Psoas muscle (tissue), 8 donors: ENCODE data around the gene EYS. TPM values are rescaled to one million over a fixed set of nuclear protein-coding genes. Genes with fewer than 3 reads are reported as not detected.

Experiments
- ATAC-seq, 4 donors: fragments of 200-7000 bp; cut with Tn5 transposase; one replicate each; pipeline ENCODE4 v1.9.1; 2020; ENCODE audit warnings: moderate library complexity in 3 of 4, mild to moderate bottlenecking in 2 of 4
- DNase-seq, 2 donors: peaks; one replicate each; pipeline ENCODE4 v3.0.0-alpha.2; 2020
- H3K27ac ChIP-seq: fragments of 200-600 bp; one replicate; pipeline ENCODE4 v1.8.0; 2022
- H3K27me3 ChIP-seq, 3 donors: fragments of 200-600 bp in 1 of 3; one replicate each; pipeline versions ENCODE4 v1.6.1 to v1.8.0; 2013 to 2022; ENCODE audit warnings: low read length in 2 of 3, mild to moderate bottlenecking in 2 of 3, moderate library complexity in 1 of 3; ENCODE audit not compliant: insufficient read depth in 3 of 3
- H3K36me3 ChIP-seq, 2 donors: fragments of 200-600 bp in 1 of 2; one replicate each; pipeline versions ENCODE4 v1.6.1 to v1.8.0; 2013 to 2022; ENCODE audit warnings: low read depth in 1 of 2, mild to moderate bottlenecking in 1 of 2, moderate library complexity in 1 of 2; ENCODE audit not compliant: insufficient read depth in 1 of 2
- H3K4me1 ChIP-seq: fragments of 200-600 bp; one replicate; pipeline ENCODE4 v1.8.0; 2022
- H3K4me3 ChIP-seq: fragments of 200-600 bp; one replicate; pipeline ENCODE4 v1.8.0; 2022; ENCODE audit warnings: mild to moderate bottlenecking
- H3K9me3 ChIP-seq: fragments of 200-600 bp; one replicate; pipeline ENCODE4 v1.8.0; 2022
- CTCF ChIP-seq: fragments of 200-600 bp; IDR thresholded peaks from one replicate; pipeline ENCODE4 v1.8.0; 2022; ENCODE audit warnings: antibody characterized with exemption
- WGBS, 3 donors: extraction: QIAGEN DNeasy Blood & Tissue Kit; methylation state at CpG; one replicate each; pipeline versions ENCODE4 v1.1.6 to v1.1.7; 2013; 5-methylcytosine and 5-hydroxymethylcytosine counted together
- intact Hi-C, 2 donors: fragments of 100-400 bp; cut with DNase I; formaldehyde crosslinking; loops; one replicate each; pipeline versions ENCODE4 v1.11.0 to v1.14.2; 2022
- polyA plus RNA-seq, 3 donors: library from polyadenylated mRNA; stranded (reverse); fragments of 200-250 nt; gene quantifications; one replicate each; pipeline ENCODE4 v1.2.3, GENCODE V29; 2013
- total RNA-seq, 4 donors: library from RNA; stranded (reverse); fragmentation: NEBNext Ultra II Directional in 2 of 4; extraction: Animal tissue kit (Norgen Biotek cat#: 25700) in 2 of 4; gene quantifications; one replicate each; pipeline versions ENCODE4 v1.2.1 to v1.2.4, GENCODE V29; 2021 to 2023
- donor health status: healthy with polysubstance abuse.
- donor health status: DM: no; HTN: no; CAD: no; lungs with moderate emphysema.
- donor health status: Bipolar disorder and iron deficiency.
- donor health status: healthy.
- donor health status: DM: yes; HTN: yes; CAD: no.
- donor health status: DM: no; HTN: no; CAD: no.
- donor health status: DM: no; HTN: no; CAD: no.
- donor health status: DM: yes; HTN: yes; CAD: no.

EYS gene
- total and polyA plus RNA-seq, 7 donors = under 0.01 TPM; not detected in 6

DNA sequence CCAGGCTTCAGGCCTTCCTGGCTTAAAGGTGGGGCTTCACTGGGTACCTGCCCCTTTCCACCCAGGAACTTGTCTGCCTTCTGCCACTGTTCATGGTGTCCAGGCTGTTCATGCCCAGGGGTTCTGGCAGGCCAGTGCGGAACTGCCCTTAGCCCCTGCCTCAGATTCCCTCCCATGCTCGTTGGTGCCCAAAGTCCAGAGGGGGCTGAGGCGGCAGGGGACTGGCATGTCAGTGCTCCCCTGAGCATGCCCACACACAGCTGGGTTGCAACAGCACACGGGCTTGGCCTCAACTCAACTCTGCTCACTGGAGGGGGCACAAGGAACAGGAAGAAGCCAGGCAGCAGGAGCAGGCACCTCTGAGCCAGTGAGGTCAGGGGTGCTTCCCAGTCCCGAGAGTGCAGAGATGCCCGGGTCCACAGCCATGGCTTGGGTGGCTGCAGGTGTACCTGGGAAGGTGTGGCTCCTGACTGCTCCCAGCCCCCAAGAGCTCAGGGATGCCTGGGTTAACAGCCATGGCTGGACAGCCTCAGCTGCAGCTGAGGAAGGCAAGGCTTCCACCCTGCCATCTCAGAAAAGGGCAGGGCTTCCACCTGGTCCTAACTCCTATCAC is 845.9 kb downstream of the EYS start:
- no peak overlapping the region for H3K27ac ChIP-seq
- DNase-seq = no peak
- 84 to 93% (median 90%) methylated on average over 6 of the region's 6 CpGs for WGBS, 3 donors
- H3K9me3 ChIP-seq = no peaks in the 10 kb centered on the region
- TF ChIP-seq CTCF = no peak
- no peaks in the 10 kb centered on the region for H3K4me1 ChIP-seq
- no peak overlapping the region for H3K4me3 ChIP-seq
- no peaks in the 10 kb centered on the region for H3K27me3 ChIP-seq
- no peak for ATAC-seq
- no peaks in the 10 kb centered on the region for H3K36me3 ChIP-seq
- intact Hi-C loops = no loop called here

- Histone ChIP-seq H3K27ac (no peak overlapping the region), H3K4me3 (no peak overlapping the region), H3K27me3 (no peaks in the 10 kb centered on the region), H3K9me3 (peaks cover 4% of the 10 kb centered on the region), H3K4me1 (no peaks in the 10 kb centered on the region), H3K36me3 (no peaks in the 10 kb centered on the region)
- 93 to 97% (median 96%) methylated on average over 2 of the region's 2 CpGs for WGBS, 3 donors
- DNase-seq (no peak), ATAC-seq (no peak)
- intact Hi-C loops = no loop called here
- no peak for TF ChIP-seq CTCF
Measured at GRCh38 chr6:64860203-64860602, 846.8 kb downstream of the EYS start.

DNA sequence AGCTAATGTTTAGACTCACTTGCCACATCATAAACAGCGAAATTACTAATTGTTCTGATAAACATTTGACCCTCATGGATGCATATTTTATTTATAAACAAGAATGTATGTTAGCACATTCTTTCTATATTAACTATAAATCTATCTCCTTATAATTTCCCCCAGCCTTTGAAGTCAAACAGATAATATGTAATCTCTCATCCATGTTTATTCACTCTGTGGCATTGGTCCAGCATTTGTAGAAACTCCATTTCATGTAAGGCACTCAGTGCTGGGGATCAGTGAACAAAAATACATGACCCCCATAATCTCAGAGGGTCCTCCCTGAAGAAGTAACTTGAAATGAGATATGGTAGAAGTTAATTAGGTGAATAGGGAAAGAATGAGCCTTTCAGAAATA is 856.9 kb downstream of the EYS start:
- Histone ChIP-seq H3K27ac (no peak overlapping the region), H3K9me3 (no peaks in the 10 kb centered on the region), H3K4me3 (no peak overlapping the region), H3K4me1 (no peaks in the 10 kb centered on the region), H3K27me3 (no peaks in the 10 kb centered on the region), H3K36me3 (no peaks in the 10 kb centered on the region)
- intact Hi-C loops = no loop called here
- 65 to 72% (median 68%) methylated on average over 1 of the region's 1 CpG for WGBS, 3 donors
- DNase-seq (no peak), ATAC-seq (no peak)
- TF ChIP-seq CTCF = no peak

DNA sequence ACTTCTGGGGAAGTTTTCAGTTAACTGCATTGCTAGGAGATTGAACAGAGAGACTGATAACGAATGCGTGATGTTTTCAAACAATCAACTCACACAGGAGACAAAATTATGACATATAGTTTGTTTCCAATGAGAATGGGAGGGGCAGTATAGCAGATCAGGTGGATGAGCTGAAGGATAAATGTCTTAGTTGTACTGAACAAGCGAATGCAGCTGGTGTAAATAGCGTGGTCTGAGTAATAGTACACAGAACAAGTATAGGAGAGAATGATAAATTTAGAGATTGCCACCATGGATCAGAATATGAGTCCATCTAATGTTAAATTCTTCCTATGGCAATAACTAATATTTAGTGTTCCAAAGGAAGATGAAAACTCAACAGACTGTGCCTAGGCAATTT is 858.6 kb downstream of the EYS start:
- Histone ChIP-seq H3K27me3 (no peaks in the 10 kb centered on the region), H3K27ac (no peak overlapping the region), H3K4me1 (no peaks in the 10 kb centered on the region), H3K9me3 (no peaks in the 10 kb centered on the region), H3K36me3 (no peaks in the 10 kb centered on the region), H3K4me3 (no peak overlapping the region)
- WGBS, 3 donors = 80 to 93% (median 87%) methylated on average over 4 of the region's 4 CpGs
- DNase-seq = no peak
- no peak for TF ChIP-seq CTCF
- ATAC-seq = no peak
- intact Hi-C loops = no loop called here

- Histone ChIP-seq H3K4me1 (no peaks in the 10 kb centered on the region), H3K4me3 (no peak overlapping the region), H3K27ac (no peak overlapping the region), H3K27me3 (no peaks in the 10 kb centered on the region), H3K9me3 (no peaks in the 10 kb centered on the region), H3K36me3 (no peaks in the 10 kb centered on the region)
- DNase-seq = no peak
- no peak for TF ChIP-seq CTCF
- no peak for ATAC-seq
- intact Hi-C loops = no loop called here
- WGBS, 3 donors = 72 to 84% (median 81%) methylated on average over 1 of the region's 1 CpG
Measured at GRCh38 chr6:64847396-64847795, 859.6 kb downstream of the EYS start.
